Epithelial cell of esophagus (primary cell): ENCODE measurements around the gene PPP1CC.

ENCODE experiments used
- DNase-seq: peaks from one replicate; pipeline ENCODE4 v3.0.0; 2010; ENCODE audit warnings: low read depth
- H3K4me3 ChIP-seq: 2 replicates; pipeline ENCODE4 v1.5.1; 2011; ENCODE audit warnings: mild to moderate bottlenecking, low read length, control low read depth
- CTCF ChIP-seq: IDR thresholded peaks from 2 replicates; pipeline ENCODE4 v1.5.1; 2011; ENCODE audit warnings: low read depth, mild to moderate bottlenecking, low read length, control low read depth, inconsistent platforms; ENCODE audit not compliant: insufficient read depth; ENCODE audit errors: missing control alignments

PPP1CC gene

GRCh38 chr12:110744151-110744571 is 1.5 kb upstream of the PPP1CC start:
- H3K4me3 ChIP-seq, result no peak overlapping the region
- no peak for TF ChIP-seq CTCF
- DNase-seq, result peak; percentile 36

GRCh38 chr12:110743571-110744093 is 941 bp upstream of the PPP1CC start:
- no peak for TF ChIP-seq CTCF
- peak; percentile 31 for DNase-seq
- H3K4me3 ChIP-seq, result peak overlapping the region; percentile 71

GRCh38 chr12:110742096-110742717 is 484 bp downstream of the PPP1CC start:
- peak; percentile 15 for DNase-seq
- H3K4me3 ChIP-seq, result peak overlapping the region; percentile 86
- TF ChIP-seq CTCF, result no peak

- TF ChIP-seq CTCF, result no peak
- DNase-seq, result peak; percentile 61
- H3K4me3 ChIP-seq, result peak overlapping the region; percentile 86
Observed at GRCh38 chr12:110741341-110742095, 1.2 kb downstream of the PPP1CC start.

GRCh38 chr12:110739894-110740293 is 2.8 kb downstream of the PPP1CC start:
- no peak for DNase-seq
- TF ChIP-seq CTCF, result no peak
- H3K4me3 ChIP-seq, result no peak overlapping the region

GRCh38 chr12:110739488-110739887 is 3.2 kb downstream of the PPP1CC start:
- no peak overlapping the region for H3K4me3 ChIP-seq
- no peak for DNase-seq
- TF ChIP-seq CTCF, result no peak
